ENCODE results near the gene LRRC3C.

The LRRC3C gene

GRCh38 chr17:39974433-39974832, 46.9 kb downstream of the LRRC3C start:
- no peak for DNase-seq (ENCODE audit: low read depth in 1 of 2, low spot score in 1 of 2)

GRCh38 chr17:39975801-39976200, 48.3 kb downstream of the LRRC3C start:
- DNase-seq (ENCODE audit: low read depth in 1 of 2, low spot score in 1 of 2), result no peak

- DNase-seq (ENCODE audit: low read depth in 1 of 2, low spot score in 1 of 2), result no peak
These were observed 51.6 kb downstream of the LRRC3C start for GRCh38 chr17:39979016-39979670.

- DNase-seq (ENCODE audit: low read depth in 1 of 2, low spot score in 1 of 2), result no peak
These were observed 52.4 kb downstream of the LRRC3C start for GRCh38 chr17:39979893-39980350.

- DNase-seq (ENCODE audit: low read depth in 1 of 2, low spot score in 1 of 2), result peak; percentile 92 to 93
These were observed 53.0 kb downstream of the LRRC3C start, which contains the start of gene PSMD3 for GRCh38 chr17:39980351-39981206. PSMD3 (plus strand) TSS chr17:39980807; CDS start chr17:39980971, 164 bp downstream.

GRCh38 chr17:39981207-39981741, 53.7 kb downstream of the LRRC3C start:
- no peak for DNase-seq (ENCODE audit: low read depth in 1 of 2, low spot score in 1 of 2)

- no peak for DNase-seq (ENCODE audit: low read depth in 1 of 2, low spot score in 1 of 2)
These were observed 54.3 kb downstream of the LRRC3C start for GRCh38 chr17:39981766-39982375.

GRCh38 chr17:39988206-39988810, 60.8 kb downstream of the LRRC3C start:
- DNase-seq (ENCODE audit: low read depth in 1 of 2, low spot score in 1 of 2), result no peak

- no peak for DNase-seq (ENCODE audit: low read depth in 1 of 2, low spot score in 1 of 2)
These were observed 66.9 kb downstream of the LRRC3C start for GRCh38 chr17:39994448-39994847.

Data from stimulated activated CD4-positive, alpha-beta T cell treated with anti-CD3 and anti-CD28 coated beads, Interleukin-15, amount 100 ng/mL, for 1 hour (primary cell).